K562 treated with DMSO at 1 percent for 24 hours (cell line): ENCODE results near the gene SDR42E2. TPM values are rescaled to one million over a fixed set of nuclear protein-coding genes. Genes with fewer than 3 reads are reported as not detected.

Experiments used
- total RNA-seq: library from RNA; unstranded; fragments of 300-600 nt; gene quantifications from 2 replicates; pipeline ENCODE4 v1.2.3, GENCODE V29; 2022; ENCODE audit warnings: low read depth; ENCODE audit not compliant: insufficient read depth

SDR42E2 gene
- not detected in 2 replicates for total RNA-seq

GRCh38 chr16:22161999-22162655 lies at the start of gene SDR42E2:
Gene SDR42E2 (plus strand): TSS chr16:22162506. CDS start chr16:22165583, 3,077 bp downstream.

DNA sequence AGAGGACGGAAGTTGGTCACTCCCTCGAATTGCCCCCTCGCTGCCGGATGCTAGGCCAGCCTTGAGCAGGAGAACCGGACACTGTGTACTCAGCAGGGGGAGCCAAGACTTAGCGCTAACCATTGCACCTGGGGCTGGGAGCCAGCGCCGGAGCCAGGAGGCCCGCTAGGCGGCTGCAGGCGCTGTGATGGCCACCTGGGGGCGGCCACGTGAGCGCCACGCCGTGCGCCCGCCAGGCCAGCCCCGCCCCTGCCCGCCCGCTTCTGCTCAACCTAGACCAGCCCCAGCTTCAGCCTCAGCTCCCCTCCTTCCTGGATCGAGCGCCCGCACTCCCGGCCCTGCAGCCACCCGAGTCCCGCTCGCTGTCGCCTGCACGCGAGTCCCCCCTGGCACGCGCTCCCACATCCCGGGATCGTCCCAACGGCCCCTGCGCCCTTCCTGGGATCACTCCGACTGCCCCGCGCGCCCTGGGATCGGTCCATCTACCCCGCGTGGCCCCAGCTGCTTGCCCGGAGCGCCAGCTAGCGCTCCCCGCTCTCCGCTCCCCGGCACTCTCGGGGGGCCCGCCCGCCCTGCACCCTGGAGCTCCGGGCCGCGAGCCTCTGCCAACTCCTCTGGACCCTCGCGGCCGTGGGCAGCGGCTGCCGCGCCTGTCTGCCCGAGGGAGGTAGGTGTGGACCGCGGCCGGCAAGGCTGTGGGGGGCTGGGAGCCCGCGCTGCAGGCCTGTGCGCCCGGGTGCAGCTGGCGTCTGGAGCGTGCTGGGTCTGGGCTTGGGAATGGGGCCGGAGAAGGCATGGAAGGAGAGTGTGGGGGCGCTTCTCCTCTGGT lies 43.9 kb downstream of the SDR42E2 start, which contains the start of gene EEF2K:
EEF2K (plus strand) TSS at position 266 of the 829 bp plus-strand sequence. CDS start 19,452 bp downstream, outside the sequence.

Other genes with a start within 250 kb of the SDR42E2 start
- 145 and 159 TPM in 2 replicates for gene UQCRC2, start 209.1 kb upstream of the SDR42E2 start, total RNA-seq
- not detected in 2 replicates for gene PDZD9, start 161.4 kb upstream of the SDR42E2 start, total RNA-seq
- gene MOSMO, start 154.4 kb upstream of the SDR42E2 start, total RNA-seq, result 5.7 and 6.0 TPM in 2 replicates
- 0.05 TPM in 1 of 2 replicates, not detected in the other for gene VWA3A, start 70.0 kb upstream of the SDR42E2 start, total RNA-seq
- 19.0 and 21.1 TPM in 2 replicates for gene EEF2K, start 43.8 kb downstream of the SDR42E2 start, total RNA-seq
- 47.3 and 51.8 TPM in 2 replicates for gene POLR3E, start 134.9 kb downstream of the SDR42E2 start, total RNA-seq
- gene CDR2, start 212.1 kb downstream of the SDR42E2 start, total RNA-seq, result 23.1 and 24.8 TPM in 2 replicates